Body of pancreas (tissue), 4 donors: ENCODE data around the gene EP400.

ENCODE experiments used
- CTCF ChIP-seq, 7 experiments: fragments of 450-650 bp in 4 of 7; fragments of 200-600 bp in 3 of 7; sonication (generic) in 3 of 7; IDR thresholded peaks; one replicate each; pipeline ENCODE4 v1.5.1; 2016 to 2019; ENCODE audit warnings: antibody characterized with exemption in 7 of 7
- POLR2A ChIP-seq, 3 donors: fragments of 450-650 bp; IDR thresholded peaks; one replicate each; pipeline ENCODE4 v1.6.1; 2016; ENCODE audit warnings: antibody characterized with exemption in 3 of 3, mild to moderate bottlenecking in 2 of 3

- no peak for TF ChIP-seq POLR2A (IDR thresholded peaks at IDR 0.05)
- TF ChIP-seq CTCF (IDR thresholded peaks at IDR 0.05): no peak
These were observed 63.3 kb downstream of the EP400 start for GRCh38 chr12:132012919-132013568.
